NOMO-1 treated with DMSO at 0.1 percent for 48 hours (cell line): ENCODE results near the gene SERPINC1.
"Not testable (repeated sequence)": the region's sequence is repeated elsewhere in the genome, so short reads cannot be mapped to it uniquely, and the experiment has no call there.

ENCODE experiments used
- DNase-seq: peaks from one replicate; lab custom pipeline; 2025; ENCODE audit not compliant: unreplicated experiment; lab: John Stamatoyannopoulos, UW

Gene SERPINC1

DNA sequence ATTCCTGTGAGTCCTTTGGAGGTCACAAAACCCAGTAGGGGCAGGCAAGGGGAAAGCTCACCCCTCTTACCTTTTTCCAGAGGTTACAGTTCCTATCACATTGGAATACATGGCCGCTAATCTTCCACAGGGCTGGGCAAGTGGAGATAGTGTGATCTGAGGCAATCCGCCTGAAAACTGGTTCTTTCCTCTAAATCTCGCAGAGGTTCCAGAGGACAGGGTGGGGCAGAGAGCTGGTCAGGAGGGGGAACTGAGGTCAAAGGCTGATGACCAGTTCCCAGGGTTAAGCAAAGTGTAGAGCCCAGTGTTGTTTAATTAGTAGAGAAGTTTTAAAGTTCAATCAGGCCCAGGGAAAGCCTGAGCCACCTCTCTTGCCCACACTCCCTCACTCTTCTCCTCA lies at the start of gene SERPINC1:
SERPINC1 (minus strand) TSS at position 179 of the 400 bp plus-strand sequence; CDS start at position 111, 68 bp downstream.
- no peak for DNase-seq

DNA sequence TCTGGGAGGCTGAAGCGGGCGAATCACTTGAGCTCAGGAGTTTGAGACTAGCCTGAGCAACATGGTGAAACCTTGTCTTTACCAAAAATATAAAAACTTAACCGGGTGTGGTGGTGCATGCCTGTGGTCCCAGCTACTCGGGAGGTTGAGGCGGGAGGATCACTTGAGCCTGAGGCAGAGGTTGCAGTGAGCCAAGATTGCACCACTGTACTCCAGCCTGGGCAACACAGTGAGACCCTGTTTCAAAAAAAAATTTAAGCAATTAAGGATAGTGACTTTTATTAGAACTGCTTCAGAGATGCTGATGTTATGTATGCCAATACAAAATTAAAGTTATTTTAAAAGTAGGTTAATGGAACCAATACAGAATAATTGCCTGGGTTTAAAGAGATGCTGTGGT lies 48.8 kb upstream of the SERPINC1 start:
- DNase-seq = not testable (repeated sequence)

DNA sequence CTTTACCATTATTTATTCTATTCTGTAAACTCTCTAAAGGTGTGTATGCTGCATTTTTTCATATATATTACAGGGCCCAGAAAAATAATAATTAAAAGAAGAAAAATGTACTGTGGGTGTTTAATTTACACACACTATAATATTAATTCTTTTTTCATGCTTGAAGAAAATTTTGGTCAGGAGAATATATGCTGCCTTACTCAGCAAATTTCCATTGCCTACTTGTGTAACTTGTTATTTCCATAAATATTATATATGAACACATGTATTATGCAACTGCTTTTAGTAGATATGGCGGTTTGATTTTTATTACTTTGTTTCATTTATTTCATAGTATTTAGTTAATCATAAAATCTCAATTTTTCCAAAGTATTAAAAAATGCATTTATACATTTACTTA lies 46.4 kb upstream of the SERPINC1 start:
- no peak for DNase-seq

DNA sequence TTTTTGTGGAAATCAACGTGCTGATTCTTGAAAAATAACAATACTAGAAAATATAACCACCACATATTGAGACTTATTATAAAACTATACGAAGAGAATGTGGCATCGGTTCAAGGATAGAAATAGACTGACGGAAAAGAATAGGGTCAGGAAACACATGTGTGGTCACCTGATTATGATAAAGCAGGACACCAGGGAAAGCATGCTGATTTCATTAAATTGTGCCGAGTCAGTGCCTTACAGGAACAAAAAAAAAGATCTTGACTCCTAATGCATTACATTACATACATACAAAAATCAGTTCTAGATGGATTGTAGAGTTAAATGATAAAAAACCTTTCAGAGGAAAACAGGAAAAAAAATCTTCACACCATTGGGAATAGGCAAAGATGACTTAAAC lies 43.5 kb upstream of the SERPINC1 start:
- no peak for DNase-seq

DNA sequence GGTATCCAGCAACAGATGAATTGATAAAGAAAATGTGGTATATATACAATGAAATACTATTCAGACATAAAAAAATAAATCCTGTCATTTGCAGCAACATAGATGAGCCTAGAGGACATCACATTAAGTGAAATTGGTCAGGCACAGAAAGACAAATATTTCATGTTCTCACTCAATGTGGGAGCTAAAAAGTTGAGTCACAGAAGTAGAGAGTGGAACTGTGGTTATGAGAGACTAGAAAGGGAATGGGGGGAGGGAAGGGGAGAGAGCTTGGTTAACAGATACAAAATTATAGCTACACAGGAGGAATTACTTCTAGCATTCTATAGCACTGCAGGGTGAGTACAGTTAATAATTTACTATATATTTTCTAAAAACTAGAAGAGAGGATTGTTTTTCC lies 37.1 kb upstream of the SERPINC1 start:
- no peak for DNase-seq

DNA sequence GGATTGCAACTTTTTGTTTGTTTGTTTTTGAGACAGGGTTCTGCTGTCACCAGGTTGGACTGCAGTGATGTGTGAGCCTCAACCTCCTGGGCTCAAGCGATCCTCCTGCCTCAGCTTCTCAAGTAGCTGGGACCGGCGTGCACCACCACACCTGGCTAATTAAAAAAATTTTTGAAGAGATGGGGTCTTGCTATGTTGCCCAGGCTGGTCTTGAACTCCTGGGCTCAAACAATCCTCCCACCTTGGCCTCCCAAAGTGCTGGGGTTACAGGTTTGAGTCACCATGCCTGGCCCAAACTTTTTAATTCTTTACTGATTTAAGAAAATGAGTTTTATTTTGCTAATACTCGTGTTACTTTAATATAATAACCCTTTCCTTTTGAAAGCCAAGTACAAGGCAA lies 31.5 kb upstream of the SERPINC1 start:
- DNase-seq = no peak

DNA sequence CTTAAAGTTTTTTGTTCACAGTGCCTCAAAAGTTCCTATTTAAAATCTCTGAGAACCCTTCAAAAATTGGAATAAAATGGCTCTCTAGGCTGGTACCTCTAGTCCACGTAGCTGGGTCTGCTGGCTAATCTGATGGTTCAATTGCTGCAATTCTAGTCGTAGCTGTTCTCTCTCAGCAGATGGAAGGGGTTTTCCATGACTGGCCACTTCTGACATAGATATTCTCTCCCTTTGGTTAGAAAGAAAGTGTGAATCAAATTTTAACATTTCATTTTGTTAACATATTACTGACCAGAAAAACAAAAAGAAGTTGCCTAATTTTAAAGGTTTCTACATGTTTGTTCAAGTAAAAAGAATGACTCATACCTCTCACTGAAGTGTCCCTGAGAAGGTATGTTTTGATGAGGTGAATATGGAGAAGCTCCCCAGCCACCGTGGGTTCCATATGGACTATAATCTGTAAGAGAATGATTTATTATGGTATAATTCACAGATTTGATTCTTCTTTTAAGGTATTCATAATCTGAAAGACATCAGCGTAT lies 29.3 kb upstream of the SERPINC1 start:
- no peak for DNase-seq

DNA sequence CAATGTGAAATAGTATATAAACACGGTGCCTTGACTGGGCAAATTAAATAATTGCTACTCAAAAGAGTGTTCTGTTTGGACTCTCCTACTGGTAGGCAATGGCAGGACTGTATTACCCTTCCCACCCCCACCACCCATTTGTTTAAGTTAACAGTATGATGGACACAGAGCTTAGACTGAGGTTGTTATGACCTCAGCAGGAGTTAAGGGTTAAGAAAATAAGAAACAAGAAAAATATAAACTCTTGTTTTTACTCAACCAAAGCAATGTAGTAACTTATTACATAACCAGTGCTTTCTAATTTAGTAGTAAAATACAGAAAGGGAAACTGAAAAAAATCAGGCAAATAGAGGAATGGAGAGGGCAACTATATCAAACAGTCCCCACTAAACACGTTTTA lies 19.9 kb upstream of the SERPINC1 start:
- no peak for DNase-seq

DNA sequence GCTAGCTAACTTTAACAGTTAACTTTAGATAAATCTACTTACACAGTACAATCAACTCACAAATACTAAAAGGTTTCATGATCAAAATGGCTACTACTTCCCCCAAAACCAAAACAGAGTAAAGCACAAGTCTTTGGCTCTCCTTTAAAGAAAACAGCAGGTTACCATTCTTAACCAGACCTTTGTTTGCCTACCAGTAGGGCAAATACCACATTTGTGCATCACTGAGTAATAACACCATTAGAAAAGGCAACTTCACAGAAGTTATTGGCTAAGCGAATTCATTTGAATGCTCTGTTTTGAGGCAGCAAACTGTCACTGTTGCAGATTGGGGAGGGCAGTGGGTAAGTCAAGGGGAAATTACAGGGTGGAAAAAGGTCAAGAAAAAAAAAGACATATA lies 17.3 kb upstream of the SERPINC1 start:
- no peak for DNase-seq

DNA sequence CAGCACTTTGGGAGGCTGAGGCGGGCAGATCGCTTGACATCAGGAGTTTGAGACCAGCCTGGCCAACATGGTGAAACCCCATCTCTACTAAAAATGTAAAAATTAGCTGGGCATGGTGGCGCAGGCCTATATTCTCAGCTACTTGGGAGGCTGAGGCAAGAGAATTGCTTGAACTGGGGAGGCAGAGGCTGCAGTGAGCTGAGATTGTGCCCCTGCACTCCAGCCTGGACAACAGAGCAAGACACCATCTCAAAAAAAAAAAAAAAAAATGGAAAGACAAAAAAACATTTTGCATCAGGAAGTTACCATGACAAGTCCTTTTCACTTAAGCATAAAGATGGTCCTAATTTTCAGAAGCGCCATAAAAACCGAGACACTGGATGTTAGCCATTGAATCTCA lies 13.4 kb upstream of the SERPINC1 start:
- DNase-seq = not testable (repeated sequence)

DNA sequence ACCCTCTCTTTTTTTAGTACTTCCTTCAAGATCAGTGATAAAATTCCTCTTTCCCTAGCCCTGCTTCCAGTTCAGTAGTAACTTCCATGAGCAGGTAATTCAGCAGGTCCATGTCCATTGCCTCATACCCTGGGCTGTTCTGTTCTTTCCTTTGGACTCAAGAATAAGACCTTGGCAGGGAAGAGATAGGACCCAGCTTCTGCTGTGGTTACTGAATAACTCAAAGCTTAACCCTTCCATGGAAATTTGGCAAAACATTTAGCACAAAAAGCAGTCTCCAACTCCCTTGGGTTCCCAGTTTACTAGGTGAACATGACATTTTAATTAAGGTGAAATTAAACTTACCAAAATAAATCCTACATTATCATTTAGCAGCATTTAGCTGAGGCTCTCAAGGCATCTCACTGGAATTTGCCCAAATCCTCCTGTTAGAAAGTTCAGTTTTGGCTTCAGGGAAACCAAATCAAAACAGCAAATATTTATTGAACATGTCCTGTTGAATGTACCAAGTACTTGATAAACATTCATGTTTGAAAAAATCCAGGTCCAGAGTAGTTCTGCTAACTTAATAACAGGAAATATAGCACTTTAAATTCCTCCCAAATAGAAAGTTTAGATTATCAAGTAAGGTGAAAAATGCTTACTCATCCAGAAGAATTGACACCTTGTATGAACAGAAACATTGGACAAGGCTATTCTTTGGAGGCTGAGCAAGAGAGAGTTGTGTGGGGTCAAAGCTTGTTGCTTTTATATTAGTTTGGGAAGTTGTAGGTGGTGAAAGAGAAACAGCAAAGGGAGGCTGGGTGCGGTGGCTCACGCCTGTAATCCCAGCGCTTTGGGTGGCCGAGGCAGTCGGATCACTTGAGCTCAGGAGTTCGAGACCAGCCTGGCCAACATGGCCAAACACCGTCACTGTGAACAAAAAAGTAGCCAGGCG lies 8.4 kb upstream of the SERPINC1 start:
- DNase-seq = no peak

DNA sequence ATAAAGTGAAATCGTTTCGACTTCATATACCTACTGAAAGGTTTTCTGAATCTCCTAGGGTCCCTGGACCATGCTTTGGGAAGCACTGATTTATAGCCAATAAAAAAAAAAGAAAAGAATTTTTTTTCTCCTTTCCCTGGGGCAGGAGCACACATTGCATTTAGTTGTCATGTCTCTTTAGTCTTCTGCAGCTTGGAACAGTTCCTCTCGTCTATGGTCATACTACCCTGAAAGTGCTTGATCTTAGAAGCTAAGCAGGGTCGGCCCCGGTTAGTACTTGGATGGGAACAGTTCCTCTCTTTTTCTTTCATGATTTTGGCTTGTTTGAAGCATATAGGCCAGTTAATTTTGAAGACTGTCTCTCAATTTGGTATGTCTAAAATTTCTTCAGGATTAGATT lies 3.7 kb upstream of the SERPINC1 start:
- DNase-seq = no peak

DNA sequence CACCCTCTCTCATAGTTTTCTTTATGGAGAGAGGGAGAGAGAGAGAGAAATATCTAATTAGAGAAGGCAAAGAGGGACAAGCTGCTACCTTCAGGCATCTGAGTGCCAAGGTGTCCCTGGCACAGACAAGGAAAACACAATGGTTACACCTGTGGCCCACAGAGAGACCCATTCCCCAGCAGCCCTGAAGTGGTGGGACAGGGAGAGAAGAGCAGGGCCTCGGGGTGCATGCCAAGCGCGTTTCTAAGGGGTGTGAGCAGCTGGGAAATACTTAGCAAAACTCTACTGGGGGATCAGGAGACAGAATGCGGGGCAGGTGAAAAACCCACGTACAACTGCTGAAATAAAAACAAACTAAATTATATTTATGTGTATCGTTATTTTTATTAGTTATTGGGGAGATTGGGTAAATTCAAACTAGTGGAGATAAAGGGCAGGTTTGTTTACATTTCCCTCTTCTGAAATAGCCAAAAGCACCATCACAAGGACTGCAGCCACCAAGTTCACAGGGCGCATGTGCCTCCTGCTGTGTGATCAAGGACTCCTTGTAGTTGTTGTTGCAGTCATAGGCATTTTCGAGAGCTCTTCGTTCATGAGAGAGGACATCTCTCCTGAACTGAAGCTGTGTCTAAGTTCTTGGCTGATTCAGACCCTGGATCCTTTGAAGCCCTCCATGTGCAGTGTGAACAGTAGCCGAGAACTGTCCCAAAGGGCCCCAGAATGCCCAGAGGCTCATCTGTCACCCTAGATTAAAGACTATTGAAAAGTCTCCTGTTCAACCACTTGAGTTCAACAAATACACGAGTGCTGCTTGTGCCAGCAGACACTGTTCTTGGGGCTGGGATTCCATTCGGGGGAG lies 737 bp upstream of the SERPINC1 start:
- no peak for DNase-seq

DNA sequence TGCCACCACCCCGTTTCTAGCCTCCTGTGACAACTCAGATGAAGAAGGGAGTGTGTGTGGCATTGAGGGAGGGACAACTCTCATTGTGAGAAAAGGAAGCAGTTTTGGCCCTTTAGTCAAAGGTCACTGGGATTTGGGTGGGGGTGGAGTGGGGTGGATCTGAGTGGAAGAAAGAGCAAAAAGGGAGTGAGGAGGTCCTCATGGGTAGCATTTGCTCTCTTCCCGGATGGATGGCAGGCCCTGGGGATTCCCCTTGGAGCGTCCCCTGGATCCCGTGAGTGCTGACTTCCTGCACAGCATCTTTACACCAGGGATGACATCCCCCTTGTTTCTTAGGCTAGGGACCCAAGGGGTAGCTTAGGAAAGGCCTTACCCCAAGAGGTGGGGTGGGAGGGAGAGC lies 460 bp downstream of the SERPINC1 start:
- DNase-seq = no peak

DNA sequence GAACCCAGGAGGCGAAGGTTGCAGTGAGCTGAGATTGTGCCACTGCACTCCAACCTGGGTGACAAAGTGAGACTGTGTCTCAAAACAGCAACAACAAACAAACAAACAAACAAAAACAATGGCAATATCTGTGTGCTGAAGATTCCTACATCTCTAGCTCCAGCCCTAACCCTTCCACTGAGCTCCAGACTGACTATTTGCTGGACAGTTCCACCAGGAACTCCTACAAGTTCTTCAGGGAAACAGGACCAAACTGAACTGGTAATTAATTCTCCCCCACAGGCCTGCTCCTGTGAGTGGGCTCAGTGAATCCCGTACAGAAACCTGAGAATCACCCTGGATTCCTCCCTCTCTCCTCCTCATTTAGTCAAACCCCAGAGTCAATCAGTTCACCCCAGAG lies 1.5 kb downstream of the SERPINC1 start:
- no peak for DNase-seq

DNA sequence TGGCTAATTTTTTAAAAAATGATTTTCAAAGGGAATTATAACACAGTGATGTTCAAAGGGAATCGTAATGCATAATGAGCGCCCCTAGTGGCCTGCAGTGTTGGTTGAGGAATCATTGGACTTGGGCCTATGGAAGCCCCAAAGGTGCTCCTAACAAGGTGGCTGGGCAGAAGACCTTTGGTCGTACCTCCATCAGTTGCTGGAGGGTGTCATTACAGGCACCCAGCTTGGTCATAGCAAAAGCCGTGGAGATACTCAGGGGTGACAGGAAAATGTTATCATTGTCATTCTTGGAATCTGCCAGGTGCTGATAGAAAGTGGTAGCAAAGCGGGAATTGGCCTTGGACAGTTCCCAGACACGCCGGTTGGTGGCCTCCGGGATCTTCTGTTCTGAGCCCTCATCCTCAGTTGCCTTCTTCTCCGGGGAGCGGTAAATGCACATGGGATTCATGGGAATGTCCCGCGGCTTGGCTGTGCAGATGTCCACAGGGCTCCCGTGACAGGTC lies 2.7 kb downstream of the SERPINC1 start:
- DNase-seq = no peak

DNA sequence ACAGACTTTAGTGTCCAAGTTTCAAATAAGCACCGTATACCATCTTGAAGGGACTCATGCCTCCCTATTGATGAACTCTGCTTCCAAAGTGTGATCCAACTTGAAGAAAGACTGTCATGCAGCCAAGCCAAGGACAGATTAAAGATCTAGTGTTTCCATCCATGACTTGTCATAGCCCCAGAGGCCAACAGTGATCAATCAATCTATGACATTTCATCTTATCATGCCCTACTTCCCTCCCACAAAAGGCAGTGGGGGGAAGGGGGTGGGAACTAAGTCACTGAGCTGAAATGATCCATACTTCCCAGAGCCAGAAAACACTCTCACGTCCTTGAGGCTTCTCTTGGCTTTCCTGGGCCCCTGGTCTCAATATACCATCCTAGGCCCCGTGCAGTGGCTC lies 4.0 kb downstream of the SERPINC1 start:
- DNase-seq = no peak

DNA sequence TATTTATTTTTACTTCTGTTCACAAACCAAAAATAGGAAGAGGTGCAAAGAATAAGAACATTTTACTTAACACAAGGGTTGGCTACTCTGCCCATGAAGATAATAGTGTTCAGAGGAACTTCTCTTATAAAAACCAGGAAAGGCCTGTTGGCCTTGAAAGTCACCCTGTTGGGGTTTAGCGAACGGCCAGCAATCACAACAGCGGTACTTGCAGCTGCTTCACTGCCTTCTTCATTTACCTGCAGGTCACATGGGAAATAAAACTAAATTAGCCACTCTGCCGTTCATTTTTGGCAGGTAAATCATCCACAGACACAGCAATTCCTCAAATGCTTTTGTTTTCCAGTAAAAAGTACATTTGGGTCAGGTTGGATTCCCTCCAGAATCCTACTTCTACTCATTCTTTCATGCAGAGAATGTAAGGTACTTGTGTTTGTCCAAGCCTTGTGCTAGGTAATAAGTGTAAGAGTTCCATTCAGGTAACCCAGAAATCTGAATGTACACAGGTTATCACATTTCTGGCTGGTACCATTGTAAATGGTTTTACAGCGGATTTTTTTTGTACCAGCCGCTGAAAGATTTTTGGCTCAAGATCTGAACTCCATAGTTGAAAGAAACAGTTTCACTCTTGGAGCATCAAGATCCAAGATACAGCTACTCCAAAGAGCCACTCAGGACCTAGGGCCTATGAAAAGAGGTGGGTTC lies 13.1 kb downstream of the SERPINC1 start:
- no peak for DNase-seq

DNA sequence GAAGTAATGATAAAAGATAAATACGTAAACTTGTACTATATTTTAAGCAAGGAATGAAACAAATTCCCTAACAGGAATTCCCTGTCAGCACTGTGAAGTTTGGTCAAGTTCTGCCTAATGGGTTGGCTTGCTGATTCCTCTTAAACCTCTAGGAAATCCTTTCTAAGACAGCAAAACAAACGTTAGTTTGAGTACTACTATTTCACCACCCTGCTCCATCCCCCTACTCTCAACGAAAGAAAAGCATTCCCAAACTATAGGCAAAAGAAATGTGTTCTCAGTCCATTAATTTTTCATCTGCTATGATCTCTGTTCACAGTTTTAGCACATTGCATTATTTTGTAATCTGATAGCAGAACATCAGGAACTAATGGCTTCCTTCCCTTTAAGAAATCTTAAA lies 16.1 kb downstream of the SERPINC1 start:
- no peak for DNase-seq

DNA sequence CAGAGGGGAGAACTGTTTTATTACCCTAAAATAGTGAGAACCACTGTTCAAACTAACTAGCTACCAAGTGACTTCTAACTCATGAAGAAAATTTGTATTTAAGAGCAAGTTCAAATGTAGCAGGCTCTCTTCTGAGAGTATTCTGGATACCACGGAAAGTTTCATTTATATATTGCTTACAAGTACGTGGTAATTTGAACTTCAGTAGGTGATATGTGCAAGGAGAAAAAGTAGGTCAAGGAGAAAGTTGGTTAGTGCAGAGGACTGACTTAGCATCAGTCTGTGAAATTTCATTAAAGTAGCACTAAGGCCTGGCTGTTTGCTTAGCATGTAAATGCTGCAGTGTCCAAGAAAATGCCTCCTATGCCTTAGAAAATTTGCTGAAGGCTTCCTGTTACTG lies 16.7 kb downstream of the SERPINC1 start:
- DNase-seq = no peak

DNA sequence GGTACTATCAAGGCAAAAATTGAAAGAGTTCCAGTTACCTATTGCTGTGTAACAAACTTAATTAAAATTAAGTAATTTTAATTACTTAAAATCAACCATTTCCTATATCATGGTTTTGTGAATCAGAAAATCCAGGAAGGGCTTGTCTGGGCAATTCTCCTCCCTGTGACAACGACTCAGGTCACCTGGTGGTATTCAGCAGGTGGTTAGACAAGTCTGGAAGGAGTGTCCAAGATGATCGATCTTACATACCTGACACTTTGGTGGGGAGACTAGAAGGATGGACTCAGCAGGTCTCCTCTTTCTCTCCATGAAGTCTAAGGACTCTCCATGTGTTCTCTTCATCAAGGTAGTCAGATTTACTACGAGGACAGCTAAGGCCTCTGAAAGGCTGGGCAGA lies 22.9 kb downstream of the SERPINC1 start:
- DNase-seq = no peak
